HepG2 (cell line): ENCODE measurements around the gene CARHSP1. TPM values are rescaled to one million over a fixed set of nuclear protein-coding genes. Genes with fewer than 3 reads are reported as not detected.

ENCODE experiments used
- BATF2 ChIP-seq: sonication (generic); formaldehyde crosslinking; IDR thresholded peaks from 2 replicates; pipeline ENCODE4 v1.8.0; 2022; ENCODE audit warnings: mild to moderate bottlenecking, missing genetic modification reagents, moderate library complexity
- BCL6 ChIP-seq: IDR thresholded peaks from 2 replicates; pipeline ENCODE4 v1.6.1; 2016; ENCODE audit warnings: missing genetic modification reagents, missing compliant biosample characterization
- CCDC6 ChIP-seq: sonication (generic); formaldehyde crosslinking; IDR thresholded peaks from 2 replicates; pipeline ENCODE4 v1.8.1; 2022; ENCODE audit warnings: mild to moderate bottlenecking, missing genetic modification reagents, moderate library complexity
- CHCHD3 ChIP-seq: sonication (generic); formaldehyde crosslinking; IDR thresholded peaks from 2 replicates; pipeline ENCODE4 v1.8.0; 2022; ENCODE audit warnings: mild to moderate bottlenecking, missing genetic modification reagents, moderate library complexity
- E2F2 ChIP-seq: sonication (generic); formaldehyde crosslinking; IDR thresholded peaks from 2 replicates; pipeline ENCODE4 v1.4.0; 2020; ENCODE audit warnings: missing genetic modification reagents, borderline replicate concordance
- EP300 ChIP-seq, 3 experiments: sonication (generic) in 1 of 3; formaldehyde crosslinking in 1 of 3; IDR thresholded peaks; 2 replicates each; pipeline versions ENCODE4 v1.5.1 to v1.6.1; 2011 to 2020; ENCODE audit warnings: low read depth in 2 of 3, low read length in 2 of 3, borderline replicate concordance in 1 of 3, improper control_type of control experiment in 1 of 3, mild to moderate bottlenecking in 1 of 3, missing genetic modification reagents in 1 of 3, moderate library complexity in 1 of 3
- IKZF1 ChIP-seq: fragments of 450-650 bp; IDR thresholded peaks from 2 replicates; pipeline ENCODE4 v1.7.1; 2016
- IRF9 ChIP-seq: sonication (generic); formaldehyde crosslinking; IDR thresholded peaks from 2 replicates; pipeline ENCODE4 v1.8.0; 2022; ENCODE audit warnings: missing genetic modification reagents, mild to moderate bottlenecking, borderline replicate concordance
- MTF2 ChIP-seq: sonication (generic); formaldehyde crosslinking; IDR thresholded peaks from 2 replicates; pipeline ENCODE4 v1.5.0; 2020; ENCODE audit warnings: missing genetic modification reagents, borderline replicate concordance
- MYNN ChIP-seq: sonication (generic); formaldehyde crosslinking; IDR thresholded peaks from 2 replicates; pipeline ENCODE4 v1.4.0; 2020; ENCODE audit warnings: mild to moderate bottlenecking, low read depth, missing genetic modification reagents
- PHF20 ChIP-seq: sonication (generic); formaldehyde crosslinking; IDR thresholded peaks from 2 replicates; pipeline ENCODE4 v1.5.0; 2020; ENCODE audit warnings: mild to moderate bottlenecking, missing genetic modification reagents
- RNF2 ChIP-seq: fragments of 450-650 bp; conservative IDR thresholded peaks from 2 replicates; pipeline ENCODE4 v1.6.1; 2016; ENCODE audit warnings: low read depth
- SMC3 ChIP-seq: IDR thresholded peaks from 2 replicates; pipeline ENCODE4 v1.6.1; 2011; ENCODE audit warnings: low read length, improper control_type of control experiment
- SYNCRIP ChIP-seq: fragments of 200-400 bp; formaldehyde crosslinking; IDR thresholded peaks from 2 replicates; pipeline ENCODE4 v1.6.1; 2018; ENCODE audit warnings: mild to moderate bottlenecking, low read depth, low read length; ENCODE audit not compliant: insufficient read depth
- UBTF ChIP-seq: sonication (generic); formaldehyde crosslinking; IDR thresholded peaks from 2 replicates; pipeline ENCODE4 v1.4.0; 2020; ENCODE audit warnings: mild to moderate bottlenecking, missing genetic modification reagents
- ZBTB8A ChIP-seq: sonication (generic); formaldehyde crosslinking; IDR thresholded peaks from 2 replicates; pipeline ENCODE4 v1.4.0; 2020; ENCODE audit warnings: mild to moderate bottlenecking, low read depth, missing genetic modification reagents, borderline replicate concordance
- ZFP36L2 ChIP-seq: sonication (generic); formaldehyde crosslinking; IDR thresholded peaks from 2 replicates; pipeline ENCODE4 v1.4.0; 2020; ENCODE audit warnings: missing genetic modification reagents
- ZNF24 ChIP-seq: fragments of 450-650 bp; IDR thresholded peaks from 2 replicates; pipeline ENCODE4 v1.6.1; 2017; ENCODE audit warnings: antibody characterized with exemption, mild to moderate bottlenecking
- ZNF3 ChIP-seq: IDR thresholded peaks from 2 replicates; pipeline ENCODE4 v1.7.0; 2017; ENCODE audit warnings: inconsistent platforms
- ZNF607 ChIP-seq: sonication (generic); formaldehyde crosslinking; IDR thresholded peaks from 2 replicates; pipeline ENCODE4 v1.5.1; 2020; ENCODE audit warnings: missing genetic modification reagents, mild to moderate bottlenecking, borderline replicate concordance
- ZNF740 ChIP-seq: sonication (generic); formaldehyde crosslinking; IDR thresholded peaks from 2 replicates; pipeline ENCODE4 v1.4.0; 2020; ENCODE audit warnings: missing genetic modification reagents
- ZNF816 ChIP-seq: sonication (generic); formaldehyde crosslinking; IDR thresholded peaks from 2 replicates; pipeline ENCODE4 v1.8.0; 2022; ENCODE audit warnings: missing genetic modification reagents, mild to moderate bottlenecking, borderline replicate concordance
- ZSCAN29 ChIP-seq: sonication (generic); formaldehyde crosslinking; conservative IDR thresholded peaks from 2 replicates; pipeline ENCODE4 v1.4.0; 2020; ENCODE audit warnings: mild to moderate bottlenecking, missing genetic modification reagents
- ZSCAN31 ChIP-seq: sonication (generic); formaldehyde crosslinking; IDR thresholded peaks from 2 replicates; pipeline ENCODE4 v1.5.0; 2020; ENCODE audit warnings: low read depth, mild to moderate bottlenecking, missing genetic modification reagents
- polyA plus RNA-seq, 8 experiments: library from polyadenylated mRNA; depleted of rRNA in 3 of 8; stranded (reverse) in 7 of 8; unstranded in 1 of 8; fragments of >200 nt; fragmentation: Illumina TruSeq in 4 of 8; extraction: Trizol in 4 of 8; gene quantifications; 2 replicates each; pipeline versions ENCODE4 v1.2.1 to v1.2.3, GENCODE V29; 2011 to 2016; ENCODE audit warnings: low read depth in 4 of 8, missing spikeins in 1 of 8, mixed read lengths in 1 of 8; ENCODE audit not compliant: insufficient read depth in 1 of 8
- total RNA-seq, 5 experiments: library from RNA; depleted of rRNA; stranded (reverse); fragments of >200 nt; fragmentation: Illumina TruSeq; extraction: Trizol; gene quantifications; 2 replicates each; pipeline ENCODE4 v1.2.3, GENCODE V29; 2016; ENCODE audit warnings: low read depth in 1 of 5

Gene CARHSP1
- total and polyA plus RNA-seq, 2 of the 13 experiments (the other 11 are each of a cell fraction or from before 2014, with no cell fraction given): 173 to 345 TPM

GRCh38 chr16:8868416-8869211 lies at the start of gene CARHSP1 (continued):
- TF ChIP-seq SYNCRIP (no peak), MYNN (no peak), BCL6 (CRISPR knock-in tag) (no peak; the same call in none of the 2 replicates), BATF2 (CRISPR knock-in tag) (peak; percentile 66; the same call in 1 of the 2 replicates), MTF2 (CRISPR knock-in tag) (no peak; the same call in 1 of the 2 replicates), ZSCAN31 (CRISPR knock-in tag) (peak; percentile 86), ZNF3 (CRISPR knock-in tag) (peak; percentile 15; the same call in 1 of the 2 replicates), ZNF740 (CRISPR knock-in tag) (peak; percentile 82; the same call in 1 of the 2 replicates), ZFP36L2 (CRISPR knock-in tag) (no peak), CHCHD3 (CRISPR knock-in tag) (no peak), ZNF607 (CRISPR knock-in tag) (no peak), CCDC6 (CRISPR knock-in tag) (0 out of 2 replicates have a peak, but pooled peaks have one; percentile 6), ZSCAN29 (CRISPR knock-in tag) (no peak), ZNF816 (CRISPR knock-in tag) (peak; percentile 51), E2F2 (CRISPR knock-in tag) (no peak), UBTF (CRISPR knock-in tag) (peak; percentile 71), RNF2 (no peak), ZNF24 (no peak; the same call in 1 of the 2 replicates), SMC3 (no peak), PHF20 (CRISPR knock-in tag) (no peak; the same call in 1 of the 2 replicates), ZBTB8A (no peak), EP300 (IDR thresholded peaks at IDR 0.05; ENCODE audit: low read depth in 2 of 2, low read length in 2 of 2) (peak in 1 of 2 experiments; percentile 4; a peak in 1 of 4 replicates), EP300 (CRISPR knock-in tag; IDR thresholded peaks at IDR 0.05; ENCODE audit: borderline replicate concordance) (no peak), IKZF1 (no peak), IRF9 (CRISPR knock-in tag) (peak; percentile 34; the same call in 1 of the 2 replicates)
